NCI-H128 (cell line): ENCODE measurements around the gene SELENON.

Experiments used
- DNase-seq: peaks from one replicate; lab custom pipeline; 2025; ENCODE audit not compliant: unreplicated experiment; lab: John Stamatoyannopoulos, UW

Gene SELENON, protein sequence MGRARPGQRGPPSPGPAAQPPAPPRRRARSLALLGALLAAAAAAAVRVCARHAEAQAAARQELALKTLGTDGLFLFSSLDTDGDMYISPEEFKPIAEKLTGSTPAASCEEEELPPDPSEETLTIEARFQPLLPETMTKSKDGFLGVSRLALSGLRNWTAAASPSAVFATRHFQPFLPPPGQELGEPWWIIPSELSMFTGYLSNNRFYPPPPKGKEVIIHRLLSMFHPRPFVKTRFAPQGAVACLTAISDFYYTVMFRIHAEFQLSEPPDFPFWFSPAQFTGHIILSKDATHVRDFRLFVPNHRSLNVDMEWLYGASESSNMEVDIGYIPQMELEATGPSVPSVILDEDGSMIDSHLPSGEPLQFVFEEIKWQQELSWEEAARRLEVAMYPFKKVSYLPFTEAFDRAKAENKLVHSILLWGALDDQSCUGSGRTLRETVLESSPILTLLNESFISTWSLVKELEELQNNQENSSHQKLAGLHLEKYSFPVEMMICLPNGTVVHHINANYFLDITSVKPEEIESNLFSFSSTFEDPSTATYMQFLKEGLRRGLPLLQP

DNA sequence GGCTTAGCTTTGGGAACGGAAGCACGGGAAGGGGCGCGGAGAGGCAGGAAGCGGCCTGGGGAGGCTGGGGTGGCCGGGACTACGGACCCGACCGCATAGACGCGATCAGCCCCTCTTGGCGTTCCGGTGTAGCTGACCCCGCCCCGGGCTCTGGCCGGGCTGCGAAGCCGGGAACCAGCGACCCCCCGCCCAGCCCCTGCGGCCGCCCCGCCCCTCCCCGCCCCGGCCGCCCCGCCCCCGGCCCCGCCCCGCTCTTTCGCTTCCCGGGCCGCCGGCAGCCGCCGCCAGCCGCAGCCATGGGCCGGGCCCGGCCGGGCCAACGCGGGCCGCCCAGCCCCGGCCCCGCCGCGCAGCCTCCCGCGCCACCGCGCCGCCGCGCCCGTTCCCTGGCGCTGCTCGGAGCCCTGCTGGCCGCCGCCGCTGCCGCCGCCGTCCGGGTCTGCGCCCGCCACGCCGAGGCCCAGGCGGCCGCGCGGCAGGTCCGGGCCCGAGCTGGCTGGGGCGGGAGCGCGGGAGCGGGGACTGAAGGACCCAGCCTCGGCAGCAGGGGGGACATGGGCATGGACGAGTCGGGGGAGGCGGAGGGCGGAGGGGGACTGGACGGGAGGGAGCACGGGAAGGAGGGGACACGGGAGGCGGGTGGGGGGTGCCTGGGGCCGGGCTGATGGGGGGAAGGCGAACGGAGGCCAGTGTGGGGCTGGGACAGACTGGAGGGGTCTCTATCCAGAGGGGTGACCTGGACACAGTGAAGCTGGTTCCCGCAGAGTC lies at the start of gene SELENON:
Gene SELENON, plus strand, starts transcription at position 259 of the 768 bp plus-strand sequence. Its CDS starts 38 bp downstream, at position 297.
- DNase-seq: peak; percentile 29

DNA sequence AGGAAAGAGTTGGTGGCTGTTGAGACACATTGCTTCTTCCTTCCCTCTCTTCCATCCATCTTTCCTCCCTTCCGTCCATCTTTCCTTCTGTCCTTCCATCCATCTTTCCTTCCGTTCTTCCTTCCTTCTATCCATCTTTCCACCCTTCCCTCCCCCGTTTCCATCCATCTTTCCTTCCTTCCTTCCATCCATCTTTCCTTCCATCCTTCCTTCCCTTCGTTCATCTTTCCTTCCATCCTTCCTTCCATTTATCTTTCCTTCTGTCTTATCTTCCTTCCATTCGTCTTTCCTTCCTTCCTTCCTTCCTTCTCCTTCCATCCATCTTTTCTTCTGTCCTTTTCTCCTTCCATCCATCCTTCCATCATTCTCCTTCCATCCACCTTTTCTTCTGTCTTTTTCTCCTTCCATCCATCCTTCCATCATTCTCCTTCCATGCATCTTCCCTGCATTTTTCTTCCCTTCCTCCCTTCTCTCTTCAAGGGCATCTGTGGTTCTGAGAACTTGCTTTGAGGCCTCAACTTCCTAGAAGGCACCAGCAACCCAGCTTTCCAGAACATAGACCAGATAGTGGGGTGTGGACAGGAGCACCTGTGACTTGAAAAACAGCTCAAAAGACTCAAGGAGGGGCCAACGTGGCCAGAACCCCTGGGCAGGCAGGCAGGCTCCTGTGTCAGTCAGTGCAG lies 48.9 kb upstream of the SELENON start:
- DNase-seq: no peak

DNA sequence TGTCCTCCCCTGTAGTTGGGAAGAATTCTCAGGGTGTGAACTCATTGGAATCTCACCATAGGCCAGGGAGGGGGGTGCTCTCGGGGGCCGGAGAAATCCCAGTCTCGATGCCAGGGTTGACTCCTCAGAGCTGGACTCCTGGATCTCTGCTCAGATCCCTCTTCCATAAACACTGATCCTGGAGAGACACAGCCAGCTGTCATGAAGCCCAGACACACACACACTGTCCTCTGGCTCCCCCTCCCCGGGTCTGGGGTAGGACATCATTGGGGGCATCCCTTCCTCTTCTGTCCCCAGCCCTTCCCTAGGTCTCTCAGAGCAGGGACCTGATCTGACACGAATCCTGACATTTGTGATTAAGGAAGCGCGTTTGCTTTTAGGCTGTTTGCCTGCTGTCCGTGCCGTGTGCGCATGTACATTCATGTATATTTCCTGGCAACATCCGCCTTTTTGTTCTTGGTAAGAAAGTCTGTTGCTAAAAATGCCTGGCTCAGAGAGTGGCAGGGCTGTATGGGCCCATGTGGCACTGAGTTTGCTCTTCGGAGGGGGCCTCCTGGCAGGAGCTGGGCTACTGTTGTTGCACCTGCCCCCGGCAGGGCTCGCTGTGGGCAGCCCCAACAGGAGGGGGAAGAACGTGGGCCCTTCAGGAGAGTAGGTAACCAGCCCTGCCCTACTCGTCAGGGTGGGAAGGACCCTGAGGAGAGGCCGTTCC lies 45.4 kb upstream of the SELENON start:
- no peak for DNase-seq

- no peak for DNase-seq
Observed at GRCh38 chr1:25755475-25756125, 44.4 kb upstream of the SELENON start.

DNA sequence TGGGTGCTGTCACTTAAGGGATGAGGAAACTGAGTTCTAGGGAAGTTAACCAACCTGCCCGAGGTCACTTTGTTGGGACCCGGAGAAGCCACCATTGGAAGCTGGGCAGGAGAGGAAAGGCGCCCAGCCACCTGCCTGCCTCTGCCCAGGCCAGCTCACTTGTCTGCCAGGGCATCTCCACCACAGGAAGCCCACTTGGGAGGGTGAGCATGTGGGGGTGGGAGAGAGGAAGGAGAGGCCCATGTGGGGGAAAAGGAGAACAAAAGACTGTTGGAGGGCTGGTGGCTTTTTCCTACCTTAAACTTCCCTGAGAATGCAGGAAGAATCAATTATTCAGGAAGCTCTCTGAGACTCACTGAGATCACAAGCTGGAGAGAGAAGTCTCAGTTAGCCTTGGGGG lies 43.8 kb upstream of the SELENON start:
- no peak for DNase-seq

GRCh38 chr1:25757151-25757845 lies 42.7 kb upstream of the SELENON start:
- DNase-seq: no peak

GRCh38 chr1:25757846-25758185 lies 42.2 kb upstream of the SELENON start:
- DNase-seq: no peak

- no peak for DNase-seq
Observed at GRCh38 chr1:25758466-25759070, 41.4 kb upstream of the SELENON start.

DNA sequence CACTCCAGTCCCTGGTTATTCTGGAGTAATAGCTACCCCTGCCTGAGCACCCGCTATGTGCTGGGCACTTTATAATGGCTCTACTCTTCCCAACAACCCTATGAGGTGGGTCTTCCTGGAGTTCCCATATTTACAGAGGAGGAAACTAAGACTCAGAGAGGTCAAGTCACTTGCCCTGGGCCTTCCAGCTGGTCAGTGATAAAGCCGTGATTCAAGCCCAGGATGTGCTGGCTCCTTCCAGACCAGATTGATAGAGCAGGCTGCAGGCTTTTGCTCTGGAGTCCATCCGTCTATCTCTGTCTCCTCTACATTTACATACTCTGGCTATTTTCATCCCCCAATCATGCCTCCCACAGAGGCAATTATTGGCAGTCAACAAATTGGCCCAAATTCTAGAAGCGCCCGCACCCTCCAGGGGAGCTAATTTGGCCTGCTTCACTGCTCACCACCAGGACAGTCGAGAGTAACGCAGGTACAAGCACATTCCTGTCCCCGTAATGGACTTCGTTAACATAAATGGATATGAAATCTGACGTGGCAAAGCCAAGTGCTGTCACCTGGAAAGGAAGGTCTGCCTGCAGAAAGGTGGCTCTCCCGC lies 39.8 kb upstream of the SELENON start:
- DNase-seq: no peak

GRCh38 chr1:25760871-25761270 lies 39.1 kb upstream of the SELENON start:
- DNase-seq: no peak

- DNase-seq: no peak
Observed at GRCh38 chr1:25763493-25763892, 36.5 kb upstream of the SELENON start.

DNA sequence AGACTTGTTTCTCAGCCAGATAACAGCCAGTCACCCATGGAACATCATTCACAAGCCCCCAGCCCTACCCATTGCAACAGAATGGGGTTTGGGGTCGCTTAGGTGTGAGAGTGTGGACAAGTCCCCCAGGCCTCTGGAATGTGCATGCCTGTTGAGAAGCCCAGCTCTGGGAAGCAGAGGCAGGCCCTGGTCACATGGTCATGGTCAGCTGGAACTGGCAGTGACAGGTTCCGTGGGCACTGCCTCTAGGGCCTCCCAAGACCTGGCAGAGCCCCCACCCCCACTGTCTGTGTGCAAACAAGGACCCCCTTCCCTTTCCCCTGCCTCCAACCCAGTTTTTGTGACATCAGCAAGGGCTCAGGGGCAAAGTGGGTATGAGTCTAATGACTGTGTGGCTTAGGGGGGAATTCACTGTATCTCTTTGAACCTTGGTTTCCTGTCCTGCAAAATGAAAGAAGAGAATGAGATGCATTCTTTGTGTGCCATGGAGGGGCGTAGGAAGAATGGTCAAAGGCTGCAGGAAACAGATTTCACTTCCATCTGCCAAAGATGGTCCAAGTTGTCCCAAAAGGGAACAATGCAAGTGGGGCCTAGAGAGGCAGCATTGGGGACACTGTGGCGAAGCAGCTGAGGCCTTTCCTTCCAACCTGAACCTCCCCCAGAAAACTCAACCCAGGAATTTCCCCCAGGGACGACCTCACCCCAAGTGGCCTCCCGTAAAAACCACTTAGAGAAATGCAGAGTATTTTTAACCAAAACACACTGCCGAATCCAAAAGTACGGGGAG lies 34.7 kb upstream of the SELENON start:
- no peak for DNase-seq

DNA sequence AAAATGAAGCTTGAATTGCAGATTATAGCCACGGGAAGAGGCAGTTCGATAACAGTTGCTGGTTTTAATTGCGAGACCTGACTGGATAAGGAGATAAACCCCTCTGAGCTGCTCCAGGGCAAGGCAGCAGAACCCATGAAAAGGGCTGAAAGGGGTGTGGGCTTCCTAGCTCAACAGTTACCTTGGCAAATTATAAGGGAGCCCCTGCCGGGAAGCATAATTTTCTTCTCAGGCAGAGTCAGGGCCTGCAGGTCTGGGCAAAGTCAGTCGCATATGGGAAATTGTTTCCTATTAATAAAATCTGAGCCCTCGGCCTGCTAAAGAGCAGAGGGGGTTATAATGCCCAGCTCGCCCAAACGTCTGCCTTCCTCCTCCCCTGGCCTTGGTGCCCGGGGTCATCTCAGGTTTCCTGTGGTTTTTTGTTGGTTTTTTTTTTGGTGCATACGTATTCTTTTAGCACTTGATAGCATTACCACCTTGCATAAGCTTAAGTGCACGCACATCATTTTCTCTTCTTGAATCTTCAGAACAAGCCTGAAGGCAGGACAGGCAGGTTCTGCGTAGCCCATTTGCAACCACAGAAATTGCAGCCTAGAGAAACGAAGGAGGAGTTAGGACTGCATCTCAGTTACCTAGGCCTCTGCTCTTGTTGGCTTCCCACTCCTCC lies 33.9 kb upstream of the SELENON start:
- no peak for DNase-seq

GRCh38 chr1:25766721-25767436 lies 33.1 kb upstream of the SELENON start:
- no peak for DNase-seq

GRCh38 chr1:25767437-25767770 lies 32.6 kb upstream of the SELENON start:
- no peak for DNase-seq

DNA sequence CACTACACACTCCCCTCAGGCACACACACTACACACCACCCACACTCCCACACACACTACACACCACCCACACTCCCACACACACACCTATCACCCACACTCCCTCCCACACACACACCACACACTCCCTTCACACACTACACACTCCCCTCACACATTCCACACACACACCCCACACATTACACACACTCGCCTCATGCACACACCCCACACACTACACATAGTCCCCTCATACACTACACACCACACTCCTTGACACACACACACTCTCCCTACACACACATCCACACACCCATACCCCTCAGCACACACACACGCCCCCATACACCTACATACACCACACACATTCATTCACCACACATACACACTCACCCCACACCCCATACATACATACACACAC lies 31.0 kb upstream of the SELENON start:
- no peak for DNase-seq
